NB4 (cell line): Measurements from ENCODE around the gene PARD6G.

Experiments
- POLR2A ChIP-seq: IDR thresholded peaks from 2 replicates; pipeline ENCODE4 v1.6.1; 2011; ENCODE audit warnings: mild to moderate bottlenecking; ENCODE audit not compliant: insufficient read length; ENCODE audit errors: extremely low read depth
- TF ChIP-seq, protein P1 (sequence below): IDR thresholded peaks from one replicate; pipeline ENCODE4 v1.5.1; 2012; ENCODE audit warnings: low read depth, low read length

DNA sequence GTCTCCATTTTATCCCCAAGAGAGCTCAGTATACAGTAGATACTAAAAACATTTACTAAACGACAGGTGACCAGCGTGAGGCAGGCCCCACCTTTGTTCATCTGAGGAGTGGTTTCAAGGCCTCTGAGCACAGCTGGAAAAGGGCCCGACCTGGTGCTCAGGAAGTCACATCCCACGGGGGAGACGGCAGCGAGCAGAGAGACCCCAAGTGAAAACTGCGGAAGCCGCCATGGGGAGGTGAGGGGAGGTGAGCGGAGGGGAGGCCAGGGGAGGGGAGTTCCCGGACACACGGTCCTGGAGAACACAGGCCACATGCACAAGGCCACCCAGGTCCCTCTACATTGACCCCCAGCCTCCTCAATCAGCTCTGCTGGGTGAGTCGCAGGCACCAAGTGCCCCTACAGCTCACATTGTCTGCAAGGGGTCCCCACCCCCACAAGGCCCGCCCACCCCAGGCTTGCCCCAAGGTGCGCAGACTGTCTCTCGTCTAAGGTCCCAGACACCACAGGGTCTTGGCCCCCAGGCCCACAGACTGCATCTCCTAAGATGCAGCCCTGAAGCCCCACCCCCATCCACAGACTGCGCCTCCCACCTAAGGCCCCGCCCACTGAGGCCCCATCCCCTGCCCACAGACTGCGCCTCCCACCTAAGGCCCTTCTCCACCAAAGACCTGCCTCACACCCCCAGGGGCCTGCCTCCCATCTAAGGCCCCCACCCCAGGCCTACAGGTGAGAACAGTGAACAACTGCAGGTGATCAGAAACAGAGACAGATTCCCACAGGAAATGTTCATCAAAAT lies 19.1 kb downstream of the PARD6G start:
- TF ChIP-seq, protein P1, sequence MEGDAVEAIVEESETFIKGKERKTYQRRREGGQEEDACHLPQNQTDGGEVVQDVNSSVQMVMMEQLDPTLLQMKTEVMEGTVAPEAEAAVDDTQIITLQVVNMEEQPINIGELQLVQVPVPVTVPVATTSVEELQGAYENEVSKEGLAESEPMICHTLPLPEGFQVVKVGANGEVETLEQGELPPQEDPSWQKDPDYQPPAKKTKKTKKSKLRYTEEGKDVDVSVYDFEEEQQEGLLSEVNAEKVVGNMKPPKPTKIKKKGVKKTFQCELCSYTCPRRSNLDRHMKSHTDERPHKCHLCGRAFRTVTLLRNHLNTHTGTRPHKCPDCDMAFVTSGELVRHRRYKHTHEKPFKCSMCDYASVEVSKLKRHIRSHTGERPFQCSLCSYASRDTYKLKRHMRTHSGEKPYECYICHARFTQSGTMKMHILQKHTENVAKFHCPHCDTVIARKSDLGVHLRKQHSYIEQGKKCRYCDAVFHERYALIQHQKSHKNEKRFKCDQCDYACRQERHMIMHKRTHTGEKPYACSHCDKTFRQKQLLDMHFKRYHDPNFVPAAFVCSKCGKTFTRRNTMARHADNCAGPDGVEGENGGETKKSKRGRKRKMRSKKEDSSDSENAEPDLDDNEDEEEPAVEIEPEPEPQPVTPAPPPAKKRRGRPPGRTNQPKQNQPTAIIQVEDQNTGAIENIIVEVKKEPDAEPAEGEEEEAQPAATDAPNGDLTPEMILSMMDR = no peak
- no peak for TF ChIP-seq POLR2A
